Activated CD8-positive, alpha-beta memory T cell treated with anti-CD3 and anti-CD28 coated beads, Interleukin-2, amount 50 U/mL, for 24 hours (primary cell): ENCODE results near the gene HMBS.

Experiments
- DNase-seq: peaks from one replicate; pipeline ENCODE4 v3.0.0-alpha.2; 2020; ENCODE audit errors: extremely low read depth

The HMBS gene

DNA sequence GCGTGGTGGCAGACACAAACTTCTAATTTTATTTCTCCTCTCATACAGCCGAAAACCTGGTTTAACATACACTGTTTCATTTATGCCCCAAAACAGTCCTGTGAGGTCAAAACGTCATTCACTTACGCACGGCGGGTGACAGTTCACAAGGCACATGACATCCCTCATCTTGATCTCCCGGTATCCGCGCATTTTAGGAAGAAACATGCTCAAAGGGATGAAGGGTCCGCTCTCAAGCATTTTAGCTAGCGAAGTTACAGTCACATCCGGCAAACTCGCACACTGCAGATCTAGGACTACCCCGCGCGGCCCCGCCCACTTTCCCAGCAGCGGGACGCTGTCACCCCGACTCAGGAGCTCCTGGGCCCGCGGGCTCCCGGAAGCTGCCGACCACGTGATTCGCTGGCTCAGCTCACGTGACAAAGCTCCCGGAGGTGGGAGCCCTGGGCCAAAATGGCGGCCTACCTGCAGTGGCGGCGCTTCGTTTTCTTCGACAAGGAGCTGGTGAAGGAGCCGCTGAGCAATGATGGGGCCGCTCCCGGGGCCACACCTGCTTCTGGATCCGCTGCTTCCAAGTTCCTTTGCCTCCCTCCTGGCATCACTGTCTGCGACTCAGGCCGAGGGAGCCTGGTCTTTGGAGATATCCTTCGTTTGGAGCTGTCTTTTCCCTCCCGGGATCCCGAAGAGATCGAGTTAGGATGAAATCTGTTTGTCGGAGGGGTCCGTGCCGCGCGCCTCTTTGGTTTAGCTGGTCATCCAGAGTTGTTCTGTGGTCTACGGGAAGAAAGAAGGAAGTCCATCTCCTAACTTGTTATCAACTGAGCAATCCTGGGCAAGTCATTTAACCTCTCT lies 17.1 kb upstream of the HMBS start, which contains the start of gene VPS11:
Gene VPS11, plus strand, starts transcription at position 448 of the 852 bp plus-strand sequence. Its CDS starts 6 bp downstream, at position 454.
- DNase-seq: peak; percentile 93

GRCh38 chr11:119077839-119078238 lies 6.8 kb upstream of the HMBS start:
- no peak for DNase-seq

DNA sequence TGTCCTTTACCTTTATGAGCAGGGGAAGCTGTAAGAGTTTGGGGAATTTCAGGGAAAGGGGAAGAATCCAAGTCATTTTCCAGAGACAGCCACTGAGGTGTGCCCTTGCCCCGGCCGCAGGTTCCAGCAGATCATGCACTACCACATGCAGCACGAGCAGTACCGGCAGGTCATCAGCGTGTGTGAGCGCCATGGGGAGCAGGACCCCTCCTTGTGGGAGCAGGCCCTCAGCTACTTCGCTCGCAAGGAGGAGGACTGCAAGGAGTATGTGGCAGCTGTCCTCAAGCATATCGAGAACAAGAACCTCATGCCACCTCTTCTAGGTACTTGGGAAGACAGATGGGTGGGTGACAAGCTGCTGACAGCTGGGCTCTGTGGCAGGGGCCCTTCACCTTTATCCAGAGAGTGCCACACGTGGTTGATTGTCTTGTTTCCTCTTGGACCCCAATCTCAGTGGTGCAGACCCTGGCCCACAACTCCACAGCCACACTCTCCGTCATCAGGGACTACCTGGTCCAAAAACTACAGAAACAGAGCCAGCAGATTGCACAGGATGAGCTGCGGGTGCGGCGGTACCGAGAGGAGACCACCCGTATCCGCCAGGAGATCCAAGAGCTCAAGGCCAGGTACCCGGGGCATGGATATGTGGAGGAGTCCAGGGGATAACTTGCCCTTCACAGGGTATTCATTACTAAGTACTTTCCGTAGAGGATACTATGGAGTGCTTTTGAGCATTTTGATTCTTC lies 5.8 kb upstream of the HMBS start:
- no peak for DNase-seq

- DNase-seq: no peak
Observed at GRCh38 chr11:119081682-119082260, 2.9 kb upstream of the HMBS start.

DNA sequence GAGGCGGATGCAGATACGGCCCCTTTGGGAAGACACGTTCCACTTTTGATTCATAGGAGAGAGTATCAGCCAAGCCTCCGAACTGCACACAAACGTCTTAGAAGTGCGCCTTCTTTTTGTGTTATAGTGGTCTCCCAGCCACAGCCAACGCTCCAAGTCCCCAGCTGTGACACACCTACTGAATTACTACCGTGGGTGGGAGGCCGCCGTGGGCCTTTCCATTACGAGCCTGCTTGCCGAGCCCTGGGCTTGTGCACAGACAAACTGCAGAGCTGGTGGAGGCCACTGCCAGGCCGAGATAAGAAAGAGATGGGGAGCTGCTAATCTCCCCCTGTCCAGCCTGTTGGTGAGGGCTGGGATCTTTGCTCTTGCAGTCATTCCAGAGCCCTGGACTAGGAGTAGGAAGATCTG lies 761 bp downstream of the HMBS start:
- DNase-seq: no peak

GRCh38 chr11:119087123-119087522 lies 2.4 kb downstream of the HMBS start:
- DNase-seq: no peak

DNA sequence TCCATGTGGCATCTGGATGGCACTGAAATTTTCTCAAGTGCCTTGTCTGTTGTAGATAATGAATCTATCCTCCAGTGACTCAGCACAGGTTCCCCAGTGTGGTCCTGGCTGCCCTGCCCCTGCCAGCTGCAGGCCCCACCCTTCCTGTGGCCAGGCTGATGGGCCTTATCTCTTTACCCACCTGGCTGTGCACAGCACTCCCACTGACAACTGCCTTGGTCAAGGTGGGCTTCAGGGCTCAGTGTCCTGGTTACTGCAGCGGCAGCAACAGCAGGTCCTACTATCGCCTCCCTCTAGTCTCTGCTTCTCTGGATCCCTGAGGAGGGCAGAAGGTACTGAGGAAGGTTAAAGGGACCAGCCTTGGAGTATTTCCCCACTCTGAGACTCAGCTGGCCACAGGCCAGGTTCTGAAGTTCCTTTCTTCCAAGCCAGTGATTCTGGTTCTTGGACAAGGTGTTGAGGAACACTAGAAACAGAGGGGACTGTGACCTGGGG lies 3.1 kb downstream of the HMBS start:
- no peak for DNase-seq

- no peak for DNase-seq
Observed at GRCh38 chr11:119088406-119088805, 3.7 kb downstream of the HMBS start.

- DNase-seq: no peak
Observed at GRCh38 chr11:119089319-119089718, 4.6 kb downstream of the HMBS start.

DNA sequence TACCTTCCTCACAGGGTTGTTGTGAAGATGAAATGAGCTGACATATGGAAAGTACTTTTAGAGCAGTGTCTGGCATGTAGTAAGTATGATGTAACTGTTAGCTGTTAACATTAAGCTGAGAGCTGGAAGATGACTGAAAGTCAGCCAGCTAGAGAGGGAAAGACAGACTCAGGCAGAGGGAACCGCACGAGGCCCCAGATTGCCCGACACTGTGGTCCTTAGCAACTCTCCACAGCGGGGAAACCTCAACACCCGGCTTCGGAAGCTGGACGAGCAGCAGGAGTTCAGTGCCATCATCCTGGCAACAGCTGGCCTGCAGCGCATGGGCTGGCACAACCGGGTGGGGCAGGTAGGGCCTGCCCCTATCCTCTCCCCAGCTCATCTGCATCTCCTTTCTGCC lies 6.5 kb downstream of the HMBS start:
- DNase-seq: no peak

DNA sequence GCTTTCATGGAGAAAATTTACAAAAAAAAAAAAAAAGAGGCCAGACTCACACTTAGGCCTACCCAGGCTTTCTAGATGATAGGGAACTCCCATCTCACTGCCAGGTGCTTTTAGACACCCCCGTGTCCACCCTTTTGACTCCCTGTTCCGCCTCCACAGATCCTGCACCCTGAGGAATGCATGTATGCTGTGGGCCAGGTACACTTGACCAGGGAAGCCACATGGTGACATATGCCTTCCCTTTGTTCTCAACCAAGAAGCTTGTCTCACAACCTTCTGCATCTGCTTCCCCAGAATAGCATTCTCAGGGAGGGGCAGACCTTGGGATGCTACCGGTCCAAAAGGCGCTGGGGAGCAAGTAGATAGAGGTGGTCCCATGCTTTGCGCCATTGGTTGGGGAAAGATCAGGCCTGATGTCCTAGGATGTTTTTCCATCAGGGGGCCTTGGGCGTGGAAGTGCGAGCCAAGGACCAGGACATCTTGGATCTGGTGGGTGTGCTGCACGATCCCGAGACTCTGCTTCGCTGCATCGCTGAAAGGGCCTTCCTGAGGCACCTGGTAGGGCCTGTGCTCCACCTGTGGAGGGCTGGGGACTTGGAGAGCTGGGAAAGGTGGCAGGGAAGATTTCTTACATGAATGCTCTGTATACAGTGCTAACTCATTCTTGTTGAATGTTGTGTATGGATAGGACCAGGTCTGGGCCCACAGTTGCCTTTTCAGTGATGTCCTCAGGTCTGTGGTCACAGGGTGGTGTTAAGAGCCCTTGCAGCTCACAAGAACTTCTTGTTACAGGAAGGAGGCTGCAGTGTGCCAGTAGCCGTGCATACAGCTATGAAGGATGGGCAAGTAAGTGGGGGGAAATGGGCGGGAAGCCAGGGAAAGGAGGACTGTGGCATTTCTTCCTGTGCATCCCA lies 7.5 kb downstream of the HMBS start:
- DNase-seq: no peak

DNA sequence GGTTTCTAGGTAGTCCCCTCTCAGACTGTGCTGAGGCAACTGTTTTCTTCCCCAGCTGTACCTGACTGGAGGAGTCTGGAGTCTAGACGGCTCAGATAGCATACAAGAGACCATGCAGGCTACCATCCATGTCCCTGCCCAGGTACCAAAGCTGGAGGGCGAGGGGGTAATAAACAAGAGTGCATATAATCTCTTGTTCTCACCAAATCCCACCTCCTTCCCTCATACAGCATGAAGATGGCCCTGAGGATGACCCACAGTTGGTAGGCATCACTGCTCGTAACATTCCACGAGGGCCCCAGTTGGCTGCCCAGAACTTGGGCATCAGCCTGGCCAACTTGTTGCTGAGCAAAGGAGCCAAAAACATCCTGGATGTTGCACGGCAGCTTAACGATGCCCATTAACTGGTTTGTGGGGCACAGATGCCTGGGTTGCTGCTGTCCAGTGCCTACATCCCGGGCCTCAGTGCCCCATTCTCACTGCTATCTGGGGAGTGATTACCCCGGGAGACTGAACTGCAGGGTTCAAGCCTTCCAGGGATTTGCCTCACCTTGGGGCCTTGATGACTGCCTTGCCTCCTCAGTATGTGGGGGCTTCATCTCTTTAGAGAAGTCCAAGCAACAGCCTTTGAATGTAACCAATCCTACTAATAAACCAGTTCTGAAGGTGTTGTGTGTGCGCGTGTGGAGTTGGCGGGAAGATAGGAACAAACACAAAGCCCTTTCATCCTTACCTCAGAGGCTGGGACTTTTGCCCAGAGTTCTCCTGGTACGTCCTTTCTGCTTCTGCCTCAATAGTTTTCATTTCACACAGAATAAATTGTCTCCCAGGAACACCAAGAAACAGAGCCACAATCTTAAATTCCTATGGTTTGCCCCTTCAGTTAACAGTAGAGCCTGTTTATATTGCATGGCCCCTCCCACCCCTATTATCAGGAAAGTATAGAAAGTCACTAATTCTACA lies 8.5 kb downstream of the HMBS start:
- no peak for DNase-seq

- no peak for DNase-seq
Observed at GRCh38 chr11:119093942-119094815, 9.5 kb downstream of the HMBS start.

DNA sequence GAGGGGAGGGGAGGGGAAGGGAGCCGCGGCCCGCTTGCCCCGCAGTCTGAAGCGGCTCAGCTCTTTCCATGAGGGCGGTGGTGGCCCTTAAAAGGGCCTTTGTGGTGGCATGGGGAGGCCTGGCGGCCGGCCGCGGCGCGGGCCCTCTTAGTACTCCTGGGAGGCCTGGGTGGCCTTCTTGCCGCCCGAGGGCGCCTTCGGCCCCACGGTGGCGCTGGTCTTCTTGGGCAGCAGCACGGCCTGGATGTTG lies 10.1 kb downstream of the HMBS start:
- peak; percentile 14 for DNase-seq

DNA sequence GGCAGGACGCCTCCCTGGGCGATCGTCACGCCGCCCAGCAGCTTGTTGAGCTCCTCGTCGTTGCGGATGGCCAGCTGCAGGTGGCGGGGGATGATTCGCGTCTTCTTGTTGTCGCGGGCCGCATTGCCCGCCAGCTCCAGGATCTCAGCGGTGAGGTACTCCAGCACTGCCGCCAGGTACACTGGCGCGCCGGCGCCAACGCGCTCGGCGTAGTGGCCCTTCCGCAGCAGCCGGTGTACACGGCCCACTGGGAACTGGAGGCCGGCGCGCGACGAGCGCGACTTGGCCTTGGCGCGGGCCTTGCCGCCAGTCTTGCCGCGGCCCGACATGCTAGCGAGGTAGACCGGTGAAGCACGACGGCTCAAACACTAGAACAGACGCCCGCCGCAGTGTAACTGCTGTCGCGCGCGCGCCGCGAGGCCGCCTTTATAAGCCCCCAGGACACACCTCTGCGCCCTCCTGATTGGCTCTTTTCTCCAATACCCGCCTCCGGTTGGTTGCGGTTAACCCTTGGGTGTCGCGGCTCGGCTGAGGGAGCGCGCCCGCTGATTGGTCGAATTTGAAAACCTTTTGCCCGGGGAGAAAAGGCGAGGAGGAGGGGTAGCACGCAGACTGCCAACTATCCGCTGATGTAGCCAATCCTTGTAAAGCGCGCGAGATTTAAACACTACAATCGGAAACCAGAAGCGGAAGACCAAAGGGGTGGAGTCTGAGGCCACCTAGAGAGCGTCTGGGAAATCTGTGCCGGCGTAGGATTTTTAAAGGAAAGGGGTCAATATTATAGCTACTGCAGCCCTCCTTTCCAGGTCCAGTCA lies 10.6 kb downstream of the HMBS start:
- peak; percentile 99 for DNase-seq

DNA sequence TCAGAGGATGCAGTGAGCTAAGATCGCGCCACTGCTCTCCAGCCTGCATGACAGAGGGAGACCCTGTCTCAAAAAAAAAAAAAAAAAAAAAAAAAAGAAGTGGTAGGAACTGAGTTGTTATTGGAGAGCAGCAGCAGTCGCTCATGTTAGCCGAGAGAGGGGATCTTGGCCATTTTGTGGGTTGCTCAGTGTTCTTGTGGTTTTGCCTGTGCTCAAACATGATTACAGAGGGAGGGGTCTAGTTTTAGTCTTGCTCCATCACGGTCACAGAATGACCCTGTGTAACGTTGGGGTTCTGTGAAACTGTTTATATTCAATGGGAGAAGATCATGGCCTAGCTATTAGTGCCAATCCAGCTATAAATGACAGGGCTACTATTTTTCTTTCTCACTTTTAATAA lies 15.0 kb downstream of the HMBS start:
- no peak for DNase-seq

DNA sequence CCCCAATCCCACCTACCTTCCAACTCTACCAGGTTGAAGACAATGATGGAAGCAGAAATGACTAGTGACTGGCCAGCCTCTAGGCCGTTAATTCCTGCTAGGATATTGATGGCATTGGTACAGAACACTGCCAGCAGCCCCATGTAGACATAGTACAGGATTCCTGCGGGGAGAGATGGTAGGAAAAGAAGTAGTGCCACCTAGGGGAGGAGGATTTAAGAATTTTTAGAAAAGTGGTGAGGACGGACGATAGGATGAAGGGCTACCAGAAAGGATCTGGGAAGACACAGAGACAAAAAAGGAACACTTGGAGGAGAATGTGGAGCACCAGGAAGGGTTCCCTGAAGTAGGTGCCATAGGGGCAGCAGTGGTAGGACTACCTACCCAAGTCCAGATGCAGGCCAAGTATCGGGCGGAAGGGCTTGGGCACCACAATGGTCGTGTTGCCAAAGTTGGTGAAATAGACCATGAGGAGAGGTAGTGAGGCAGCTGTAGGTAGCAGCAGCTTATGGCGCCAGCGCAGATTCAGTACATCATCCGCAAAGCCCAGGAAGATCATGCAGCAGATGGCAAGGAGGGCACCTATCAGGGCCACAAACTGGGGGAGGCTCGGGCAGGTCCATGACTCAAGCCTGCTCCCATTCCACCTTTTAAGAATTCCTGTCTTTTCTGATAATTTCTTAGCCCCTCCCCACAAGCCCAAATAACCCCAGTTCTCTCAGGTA lies 15.7 kb downstream of the HMBS start:
- DNase-seq: no peak
